Activated T-cell treated with anti-CD3 and anti-CD28 coated beads, Interleukin-2, amount 50 U/mL, for 48 hours (primary cell): ENCODE data around the gene ZNF12.
"Not testable (repeated sequence)": the region's sequence is repeated elsewhere in the genome, so short reads cannot be mapped to it uniquely, and the experiment has no call there.

Source experiments
- DNase-seq, 2 experiments: peaks; one replicate each; pipeline ENCODE4 v3.0.0-alpha.2; 2020

The ZNF12 gene

GRCh38 chr7:6706666-6707407 is at the start of gene ZNF12:
ZNF12 (minus strand) TSS chr7:6706947; CDS start chr7:6705173, 1,774 bp downstream.
- DNase-seq = peak; percentile 95 to 97

GRCh38 chr7:6753964-6754363 is 47.2 kb upstream of the ZNF12 start, which contains the start of gene RSPH10B2:
RSPH10B2 (plus strand) TSS chr7:6754103; CDS start chr7:6757678, 3,575 bp downstream.
- DNase-seq = peak; percentile 22 to 23

- not testable (repeated sequence) for DNase-seq
Observed at GRCh38 chr7:6750173-6750572, 43.4 kb upstream of the ZNF12 start.

- not testable (repeated sequence) for DNase-seq
Observed at GRCh38 chr7:6749335-6749734, 42.6 kb upstream of the ZNF12 start.

GRCh38 chr7:6744410-6745100 is 37.8 kb upstream of the ZNF12 start:
- not testable (repeated sequence) for DNase-seq

GRCh38 chr7:6738415-6738814 is 31.7 kb upstream of the ZNF12 start:
- DNase-seq = not testable (repeated sequence)

GRCh38 chr7:6730343-6730633 is 23.5 kb upstream of the ZNF12 start:
- no peak for DNase-seq

- peak; percentile 90 for DNase-seq
Observed at GRCh38 chr7:6729492-6730342, 23.0 kb upstream of the ZNF12 start.

GRCh38 chr7:6728893-6729491 is 22.2 kb upstream of the ZNF12 start:
- not testable (repeated sequence) for DNase-seq

- no peak for DNase-seq
Observed at GRCh38 chr7:6727663-6728062, 20.9 kb upstream of the ZNF12 start.

GRCh38 chr7:6726341-6726740 is 19.6 kb upstream of the ZNF12 start:
- not testable (repeated sequence) for DNase-seq

GRCh38 chr7:6725003-6725402 is 18.3 kb upstream of the ZNF12 start:
- no peak for DNase-seq

- DNase-seq = not testable (repeated sequence)
Observed at GRCh38 chr7:6724351-6724750, 17.6 kb upstream of the ZNF12 start.

GRCh38 chr7:6718124-6718523 is 11.4 kb upstream of the ZNF12 start:
- DNase-seq = no peak

GRCh38 chr7:6715898-6716297 is 9.2 kb upstream of the ZNF12 start:
- not testable (repeated sequence) for DNase-seq

- DNase-seq = no peak
Observed at GRCh38 chr7:6714360-6714759, 7.6 kb upstream of the ZNF12 start.

- DNase-seq = peak; percentile 40 to 42
Observed at GRCh38 chr7:6709808-6710207, 3.1 kb upstream of the ZNF12 start.

- no peak for DNase-seq
Observed at GRCh38 chr7:6708304-6708703, 1.6 kb upstream of the ZNF12 start.

GRCh38 chr7:6705959-6706665 is 635 bp downstream of the ZNF12 start:
- DNase-seq = peak; percentile 51 to 56

- no peak for DNase-seq
Observed at GRCh38 chr7:6701860-6702259, 4.9 kb downstream of the ZNF12 start.

- no peak for DNase-seq
Observed at GRCh38 chr7:6700793-6701192, 6.0 kb downstream of the ZNF12 start.

- no peak for DNase-seq
Observed at GRCh38 chr7:6691609-6692106, 15.1 kb downstream of the ZNF12 start.
